Measurements from ENCODE around the gene ZFYVE28.

The ZFYVE28 gene

DNA sequence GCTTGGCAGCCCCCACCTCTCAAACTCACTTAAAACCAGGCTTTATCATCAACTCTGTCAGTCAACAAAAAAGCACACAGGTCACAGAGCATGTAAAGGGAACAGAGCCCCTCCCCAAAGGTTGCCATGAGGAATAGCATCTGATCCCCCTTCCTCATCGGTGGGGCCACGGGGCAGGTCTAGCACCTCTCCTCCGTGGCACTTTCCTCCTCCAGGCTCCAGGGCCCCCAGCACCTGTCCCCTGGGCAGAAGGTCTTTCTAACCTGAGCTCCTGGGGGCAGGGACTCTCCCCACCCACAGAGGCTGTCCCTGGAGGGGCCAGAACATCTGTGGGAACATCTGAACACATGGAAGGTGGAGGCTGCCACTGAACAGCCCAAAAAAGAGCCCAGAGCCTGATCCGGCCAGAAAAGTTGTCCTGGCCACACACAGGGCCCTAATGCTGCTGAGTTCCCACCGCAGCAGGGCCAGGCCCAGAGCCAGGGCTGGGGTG lies 65.7 kb downstream of the ZFYVE28 start:
- no peaks in the 10 kb centered on the region for H3K9me3 ChIP-seq
- peak in 1 of 2 donors; percentile 48 for DNase-seq
- peaks cover 0 to 10% (median 8%) of the 10 kb centered on the region in 4 donors for H3K4me1 ChIP-seq
- intact Hi-C loops (cut with DNase I; ENCODE audit: low total_unique reads): no loop called here
- TF ChIP-seq, protein P1, sequence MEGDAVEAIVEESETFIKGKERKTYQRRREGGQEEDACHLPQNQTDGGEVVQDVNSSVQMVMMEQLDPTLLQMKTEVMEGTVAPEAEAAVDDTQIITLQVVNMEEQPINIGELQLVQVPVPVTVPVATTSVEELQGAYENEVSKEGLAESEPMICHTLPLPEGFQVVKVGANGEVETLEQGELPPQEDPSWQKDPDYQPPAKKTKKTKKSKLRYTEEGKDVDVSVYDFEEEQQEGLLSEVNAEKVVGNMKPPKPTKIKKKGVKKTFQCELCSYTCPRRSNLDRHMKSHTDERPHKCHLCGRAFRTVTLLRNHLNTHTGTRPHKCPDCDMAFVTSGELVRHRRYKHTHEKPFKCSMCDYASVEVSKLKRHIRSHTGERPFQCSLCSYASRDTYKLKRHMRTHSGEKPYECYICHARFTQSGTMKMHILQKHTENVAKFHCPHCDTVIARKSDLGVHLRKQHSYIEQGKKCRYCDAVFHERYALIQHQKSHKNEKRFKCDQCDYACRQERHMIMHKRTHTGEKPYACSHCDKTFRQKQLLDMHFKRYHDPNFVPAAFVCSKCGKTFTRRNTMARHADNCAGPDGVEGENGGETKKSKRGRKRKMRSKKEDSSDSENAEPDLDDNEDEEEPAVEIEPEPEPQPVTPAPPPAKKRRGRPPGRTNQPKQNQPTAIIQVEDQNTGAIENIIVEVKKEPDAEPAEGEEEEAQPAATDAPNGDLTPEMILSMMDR (IDR thresholded peaks at IDR 0.05): no peak
- H3K36me3 ChIP-seq: no peaks in the 10 kb centered on the region
- H3K27me3 ChIP-seq: no peaks in the 10 kb centered on the region
- peak overlapping the region in 1 of 2 donors; percentile 9 for H3K27ac ChIP-seq
- no peak overlapping the region for H3K4me3 ChIP-seq

GRCh38 chr4:2352171-2352570 lies 66.3 kb downstream of the ZFYVE28 start:
- TF ChIP-seq, protein P1 (IDR thresholded peaks at IDR 0.05): no peak
- H3K27ac ChIP-seq: no peak overlapping the region
- DNase-seq: peak; percentile 7 to 54
- no peak overlapping the region for H3K4me3 ChIP-seq
- no peaks in the 10 kb centered on the region for H3K36me3 ChIP-seq
- intact Hi-C loops (cut with DNase I; ENCODE audit: low total_unique reads): no loop called here
- H3K4me1 ChIP-seq: peaks cover 0 to 10% (median 8%) of the 10 kb centered on the region in 4 donors
- no peaks in the 10 kb centered on the region for H3K27me3 ChIP-seq
- H3K9me3 ChIP-seq: no peaks in the 10 kb centered on the region

GRCh38 chr4:2350982-2351381 lies 67.5 kb downstream of the ZFYVE28 start:
- H3K4me1 ChIP-seq: peaks cover 0 to 10% (median 8%) of the 10 kb centered on the region in 4 donors
- intact Hi-C loops (cut with DNase I; ENCODE audit: low total_unique reads): no loop called here
- no peaks in the 10 kb centered on the region for H3K27me3 ChIP-seq
- no peaks in the 10 kb centered on the region for H3K9me3 ChIP-seq
- peak; percentile 7 to 16 for DNase-seq
- no peak overlapping the region for H3K4me3 ChIP-seq
- H3K27ac ChIP-seq: no peak overlapping the region
- TF ChIP-seq, protein P1 (IDR thresholded peaks at IDR 0.05): no peak
- H3K36me3 ChIP-seq: no peaks in the 10 kb centered on the region

DNA sequence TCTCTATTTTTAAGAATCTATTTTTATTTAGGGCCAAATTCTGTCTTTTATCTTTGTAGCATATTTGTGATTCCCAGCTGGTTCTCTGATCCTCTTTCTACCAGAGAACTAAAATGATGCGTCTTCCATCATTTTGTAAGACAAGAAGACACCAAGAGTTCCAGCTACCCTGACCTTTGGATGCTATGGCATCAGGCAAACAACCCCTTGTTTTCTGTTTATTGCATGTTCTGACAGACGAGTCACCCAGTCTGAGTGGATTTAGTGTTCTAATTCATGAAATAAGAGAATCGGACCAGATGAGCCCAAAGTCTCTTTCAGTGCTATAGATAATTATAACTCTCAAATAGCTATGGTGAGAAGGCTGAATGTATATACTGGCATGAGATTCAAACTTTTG lies 69.7 kb downstream of the ZFYVE28 start:
- no peak overlapping the region for H3K27ac ChIP-seq
- no peak for DNase-seq

DNA sequence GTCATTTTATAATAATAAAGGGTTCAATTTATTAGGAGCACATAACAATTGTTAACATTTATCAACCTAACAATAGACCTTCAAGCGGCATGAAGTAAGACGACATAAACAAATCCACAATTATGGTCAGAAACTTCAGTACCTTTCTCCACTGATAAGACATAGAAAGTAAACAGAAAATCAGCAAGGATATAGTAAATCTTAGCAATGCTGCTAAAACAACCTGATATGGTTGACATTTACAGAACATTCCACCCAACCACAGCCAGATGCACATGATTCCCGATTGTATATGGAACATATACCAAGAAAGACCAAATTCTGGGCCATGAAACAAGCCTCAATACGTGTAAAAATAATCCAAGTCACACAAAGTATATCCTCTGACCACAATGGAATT lies 71.3 kb downstream of the ZFYVE28 start:
- Histone ChIP-seq H3K9me3 (no peaks in the 10 kb centered on the region), H3K4me1 (no peaks in the 10 kb centered on the region), H3K4me3 (no peak overlapping the region), H3K36me3 (no peaks in the 10 kb centered on the region), H3K27me3 (no peaks in the 10 kb centered on the region), H3K27ac (no peak overlapping the region)
- DNase-seq: no peak
- TF ChIP-seq, protein P1 (IDR thresholded peaks at IDR 0.05): no peak
- intact Hi-C loops (cut with DNase I; ENCODE audit: low total_unique reads): no loop called here

More for the DNA sequence above, 69.7 kb downstream of the ZFYVE28 start:
- Histone ChIP-seq H3K4me3 (no peak overlapping the region), H3K9me3 (no peaks in the 10 kb centered on the region), H3K4me1 (peaks cover 0 to 10% (median 7%) of the 10 kb centered on the region in 4 donors), H3K27me3 (no peaks in the 10 kb centered on the region), H3K36me3 (no peaks in the 10 kb centered on the region)
- TF ChIP-seq, protein P1 (IDR thresholded peaks at IDR 0.05): no peak
- intact Hi-C loops (cut with DNase I; ENCODE audit: low total_unique reads): no loop called here

DNA sequence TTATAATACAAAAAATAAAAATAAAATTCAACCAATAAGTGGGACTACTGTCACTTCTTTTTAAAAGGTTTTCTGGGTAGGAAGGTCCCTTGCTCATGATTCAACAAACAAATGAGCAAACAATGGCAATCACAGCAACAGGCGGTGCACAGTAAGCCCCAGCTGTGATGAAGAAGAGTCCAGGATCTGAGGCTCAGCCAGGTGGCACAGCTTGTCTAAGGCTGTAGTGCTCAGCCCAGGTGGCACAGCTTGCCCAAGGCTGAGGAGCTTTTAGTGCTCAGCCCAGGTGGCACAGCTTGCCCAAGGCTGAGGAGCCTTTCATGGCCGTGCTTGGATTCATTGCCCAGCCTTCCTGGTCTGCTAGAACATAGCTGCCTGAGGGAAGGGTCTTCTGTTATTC lies 75.0 kb downstream of the ZFYVE28 start:
- no peak overlapping the region for H3K27ac ChIP-seq
- peaks cover 0 to 14% (median 0%) of the 10 kb centered on the region in 3 donors for H3K36me3 ChIP-seq
- peak; percentile 5 to 34 for DNase-seq
- H3K4me1 ChIP-seq: no peaks in the 10 kb centered on the region
- intact Hi-C loops (cut with DNase I; ENCODE audit: low total_unique reads): no loop called here
- no peaks in the 10 kb centered on the region for H3K27me3 ChIP-seq
- no peak overlapping the region for H3K4me3 ChIP-seq
- no peaks in the 10 kb centered on the region for H3K9me3 ChIP-seq
- TF ChIP-seq, protein P1 (IDR thresholded peaks at IDR 0.05): no peak

All from tibial artery (tissue), 4 donors.